ENCODE measurements around the gene INSYN1. TPM values are rescaled to one million over a fixed set of nuclear protein-coding genes. Genes with fewer than 3 reads are reported as not detected.

The INSYN1 gene
- total and polyA plus RNA-seq, 9 of the 15 experiments (the other 6 are each of a cell fraction or from before 2014, with no cell fraction given) = not detected

DNA sequence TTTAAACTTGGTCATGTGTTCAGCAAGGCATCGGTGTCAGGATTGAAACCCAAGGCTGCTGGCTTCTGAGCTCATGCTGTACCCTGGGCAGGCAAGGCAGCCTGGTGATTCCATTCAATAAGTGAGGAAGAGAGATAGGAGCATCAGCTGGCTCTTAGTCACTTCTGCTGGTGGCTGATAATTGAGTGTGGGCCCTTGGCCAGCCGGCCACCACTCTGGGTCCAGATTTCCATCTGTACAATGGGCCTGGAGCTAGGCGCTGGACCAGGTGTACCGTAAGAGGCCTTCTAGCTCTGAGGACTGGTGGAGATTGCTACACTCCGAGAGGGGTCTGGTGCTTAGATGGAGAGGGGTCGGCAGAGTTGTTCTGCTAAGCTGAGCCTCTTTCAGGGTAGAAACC, 64.7 kb downstream of the INSYN1 start (continued):
- TF ChIP-seq XRCC4 (IDR thresholded peaks at IDR 0.05; ENCODE audit: extremely low read depth, insufficient read depth, insufficient read length) (no peak), NCOR1 (IDR thresholded peaks at IDR 0.05) (peak; percentile 71), NR2C2 (CRISPR knock-in tag; IDR thresholded peaks at IDR 0.05) (no peak), NR2C2 (tag; IDR thresholded peaks at IDR 0.05) (no peak), RB1 (IDR thresholded peaks at IDR 0.05; ENCODE audit: low read depth) (no peak), SMARCE1 (IDR thresholded peaks at IDR 0.05) (0 out of 2 replicates have a peak, but pooled peaks have one; percentile 27), ZKSCAN8 (CRISPR knock-in tag; IDR thresholded peaks at IDR 0.05) (peak; percentile 38; the same call in 1 of the 2 replicates), ADNP (tag; IDR thresholded peaks at IDR 0.05) (peak; percentile 52; the same call in 1 of the 2 replicates), TEAD4 (IDR thresholded peaks at IDR 0.05; ENCODE audit: low read length) (peak; percentile 70), TEAD4 (CRISPR knock-in tag; IDR thresholded peaks at IDR 0.05; ENCODE audit: borderline replicate concordance) (no peak), NFYB (IDR thresholded peaks at IDR 0.05; ENCODE audit: extremely low read depth, insufficient read length) (no peak), DIDO1 (tag; IDR thresholded peaks at IDR 0.05; ENCODE audit: low read depth) (no peak), HNRNPLL (IDR thresholded peaks at IDR 0.05; ENCODE audit: low read depth, low read length, poor library complexity, severe bottlenecking) (no peak), ZNF384 (IDR thresholded peaks at IDR 0.05; ENCODE audit: low read depth, low read length) (no peak), MTA3 (IDR thresholded peaks at IDR 0.05; ENCODE audit: borderline replicate concordance) (no peak), ZNF780A (CRISPR knock-in tag; IDR thresholded peaks at IDR 0.05) (no peak), IFI16 (CRISPR knock-in tag; IDR thresholded peaks at IDR 0.05) (no peak), HDAC2 (IDR thresholded peaks at IDR 0.05) (no peak), ZNF282 (CRISPR knock-in tag; IDR thresholded peaks at IDR 0.05) (no peak), ZNF324 (CRISPR knock-in tag; IDR thresholded peaks at IDR 0.05) (no peak), MIER1 (IDR thresholded peaks at IDR 0.05; ENCODE audit: low read depth) (no peak), ZNF408 (CRISPR knock-in tag; IDR thresholded peaks at IDR 0.05; ENCODE audit: low read depth) (no peak), DNMT1 (IDR thresholded peaks at IDR 0.05) (no peak)
- TF ChIP-seq, protein P1, sequence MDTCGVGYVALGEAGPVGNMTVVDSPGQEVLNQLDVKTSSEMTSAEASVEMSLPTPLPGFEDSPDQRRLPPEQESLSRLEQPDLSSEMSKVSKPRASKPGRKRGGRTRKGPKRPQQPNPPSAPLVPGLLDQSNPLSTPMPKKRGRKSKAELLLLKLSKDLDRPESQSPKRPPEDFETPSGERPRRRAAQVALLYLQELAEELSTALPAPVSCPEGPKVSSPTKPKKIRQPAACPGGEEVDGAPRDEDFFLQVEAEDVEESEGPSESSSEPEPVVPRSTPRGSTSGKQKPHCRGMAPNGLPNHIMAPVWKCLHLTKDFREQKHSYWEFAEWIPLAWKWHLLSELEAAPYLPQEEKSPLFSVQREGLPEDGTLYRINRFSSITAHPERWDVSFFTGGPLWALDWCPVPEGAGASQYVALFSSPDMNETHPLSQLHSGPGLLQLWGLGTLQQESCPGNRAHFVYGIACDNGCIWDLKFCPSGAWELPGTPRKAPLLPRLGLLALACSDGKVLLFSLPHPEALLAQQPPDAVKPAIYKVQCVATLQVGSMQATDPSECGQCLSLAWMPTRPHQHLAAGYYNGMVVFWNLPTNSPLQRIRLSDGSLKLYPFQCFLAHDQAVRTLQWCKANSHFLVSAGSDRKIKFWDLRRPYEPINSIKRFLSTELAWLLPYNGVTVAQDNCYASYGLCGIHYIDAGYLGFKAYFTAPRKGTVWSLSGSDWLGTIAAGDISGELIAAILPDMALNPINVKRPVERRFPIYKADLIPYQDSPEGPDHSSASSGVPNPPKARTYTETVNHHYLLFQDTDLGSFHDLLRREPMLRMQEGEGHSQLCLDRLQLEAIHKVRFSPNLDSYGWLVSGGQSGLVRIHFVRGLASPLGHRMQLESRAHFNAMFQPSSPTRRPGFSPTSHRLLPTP (IDR thresholded peaks at IDR 0.05; ENCODE audit: borderline replicate concordance, extremely low read depth, insufficient read length) = no peak
- TF ChIP-seq, protein P2, sequence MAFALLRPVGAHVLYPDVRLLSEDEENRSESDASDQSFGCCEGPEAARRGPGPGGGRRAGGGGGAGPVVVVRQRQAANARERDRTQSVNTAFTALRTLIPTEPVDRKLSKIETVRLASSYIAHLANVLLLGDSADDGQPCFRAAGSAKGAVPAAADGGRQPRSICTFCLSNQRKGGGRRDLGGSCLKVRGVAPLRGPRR (CRISPR knock-in tag; IDR thresholded peaks at IDR 0.05) = no peak
- TF ChIP-seq, protein P3, sequence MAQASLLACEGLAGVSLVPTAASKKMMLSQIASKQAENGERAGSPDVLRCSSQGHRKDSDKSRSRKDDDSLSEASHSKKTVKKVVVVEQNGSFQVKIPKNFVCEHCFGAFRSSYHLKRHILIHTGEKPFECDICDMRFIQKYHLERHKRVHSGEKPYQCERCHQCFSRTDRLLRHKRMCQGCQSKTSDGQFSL (CRISPR knock-in tag; IDR thresholded peaks at IDR 0.05) = no peak
- TF ChIP-seq, protein P3 (tag; IDR thresholded peaks at IDR 0.05) = no peak
- TF ChIP-seq, protein P4, sequence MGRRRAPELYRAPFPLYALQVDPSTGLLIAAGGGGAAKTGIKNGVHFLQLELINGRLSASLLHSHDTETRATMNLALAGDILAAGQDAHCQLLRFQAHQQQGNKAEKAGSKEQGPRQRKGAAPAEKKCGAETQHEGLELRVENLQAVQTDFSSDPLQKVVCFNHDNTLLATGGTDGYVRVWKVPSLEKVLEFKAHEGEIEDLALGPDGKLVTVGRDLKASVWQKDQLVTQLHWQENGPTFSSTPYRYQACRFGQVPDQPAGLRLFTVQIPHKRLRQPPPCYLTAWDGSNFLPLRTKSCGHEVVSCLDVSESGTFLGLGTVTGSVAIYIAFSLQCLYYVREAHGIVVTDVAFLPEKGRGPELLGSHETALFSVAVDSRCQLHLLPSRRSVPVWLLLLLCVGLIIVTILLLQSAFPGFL (CRISPR knock-in tag; IDR thresholded peaks at IDR 0.05) = no peak

Measured in K562 (cell line).